GM18951 (cell line): ENCODE measurements around the gene CHN2.

Experiments used
- POLR2A ChIP-seq: IDR thresholded peaks from 4 replicates; pipeline ENCODE4 v1.6.1; 2011; ENCODE audit warnings: mild to moderate bottlenecking; ENCODE audit not compliant: insufficient read length, insufficient read depth; ENCODE audit errors: extremely low read depth
- in situ Hi-C: fragments of 300-500 bp; cut with MboI; formaldehyde crosslinking; loops from one replicate; pipeline ENCODE4 v1.12.0; 2022; ENCODE audit warnings: low sequenced_read_pairs, mixed read lengths, inconsistent platforms; ENCODE audit not compliant: unreplicated experiment

The CHN2 gene

GRCh38 chr7:29346231-29346978, 151.8 kb downstream of the CHN2 start:
- no peak for TF ChIP-seq POLR2A
- in situ Hi-C loops = no loop called here

GRCh38 chr7:29349362-29349761, 154.8 kb downstream of the CHN2 start:
- in situ Hi-C loops = no loop called here
- no peak for TF ChIP-seq POLR2A

GRCh38 chr7:29350351-29350750, 155.8 kb downstream of the CHN2 start:
- TF ChIP-seq POLR2A = no peak
- in situ Hi-C loops = no loop called here

- TF ChIP-seq POLR2A = no peak
- in situ Hi-C loops = no loop called here
Observed at GRCh38 chr7:29352041-29352440, 157.5 kb downstream of the CHN2 start.

- in situ Hi-C loops = no loop called here
- no peak for TF ChIP-seq POLR2A
Observed at GRCh38 chr7:29353810-29354209, 159.2 kb downstream of the CHN2 start.

GRCh38 chr7:29354340-29354739, 159.8 kb downstream of the CHN2 start:
- in situ Hi-C loops = no loop called here

DNA sequence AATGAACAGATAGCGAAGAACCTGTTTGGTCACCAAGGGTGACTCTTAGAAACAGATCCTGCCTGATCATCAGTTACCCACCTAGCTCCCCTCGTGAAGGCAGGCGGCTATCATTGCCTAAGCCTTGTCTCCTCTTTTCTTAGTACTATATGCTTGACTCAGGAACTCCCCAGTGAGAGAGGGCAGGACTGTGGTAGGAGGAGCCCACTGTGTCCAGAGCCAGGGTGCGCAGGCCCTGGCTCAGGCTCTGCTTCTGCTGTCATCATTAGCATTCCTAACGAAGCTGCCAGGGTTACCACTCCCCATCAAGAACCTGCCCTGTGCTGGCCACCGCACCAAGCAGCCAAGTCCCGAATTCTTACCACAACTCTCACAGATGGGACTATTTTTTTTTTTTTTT, 160.8 kb downstream of the CHN2 start:
- in situ Hi-C loops = no loop called here
- TF ChIP-seq POLR2A = no peak

More at GRCh38 chr7:29354340-29354739, 159.8 kb downstream of the CHN2 start:
- TF ChIP-seq POLR2A = no peak

GRCh38 chr7:29356631-29357030, 162.1 kb downstream of the CHN2 start:
- no peak for TF ChIP-seq POLR2A
- in situ Hi-C loops = no loop called here

- no peak for TF ChIP-seq POLR2A
- in situ Hi-C loops = no loop called here
Observed at GRCh38 chr7:29359482-29360093, 165.0 kb downstream of the CHN2 start.

- in situ Hi-C loops = no loop called here
- TF ChIP-seq POLR2A = no peak
Observed at GRCh38 chr7:29360633-29361625, 166.4 kb downstream of the CHN2 start.

DNA sequence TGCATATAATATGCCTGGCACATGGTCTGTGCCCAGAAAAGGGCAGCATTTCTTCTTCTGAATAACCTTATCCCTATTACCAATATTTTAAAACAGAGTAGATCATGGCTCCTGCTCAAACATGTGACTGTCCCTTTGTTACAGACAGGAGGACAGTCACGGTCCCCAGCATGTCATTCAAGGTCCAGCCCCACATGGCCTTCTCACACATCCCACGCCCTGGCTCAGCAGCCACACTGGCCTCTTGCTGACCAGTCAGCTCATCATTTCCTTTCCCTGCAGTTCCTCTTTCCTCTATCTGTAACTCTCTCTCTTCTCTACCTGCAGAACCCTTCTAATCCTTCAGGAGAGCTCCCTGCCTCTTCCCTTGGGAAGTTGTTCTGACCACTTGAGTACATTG, 167.8 kb downstream of the CHN2 start:
- in situ Hi-C loops = no loop called here
- TF ChIP-seq POLR2A = no peak

- TF ChIP-seq POLR2A = no peak
- in situ Hi-C loops = no loop called here
Observed at GRCh38 chr7:29363636-29364425, 169.3 kb downstream of the CHN2 start.
